H9 (cell line): ENCODE data around the gene UTP25. TPM values are rescaled to one million over a fixed set of nuclear protein-coding genes. Genes with fewer than 3 reads are reported as not detected.

ENCODE experiments used
- DNase-seq: peaks from one replicate; pipeline ENCODE4 v3.0.0-alpha.2; 2017
- H2AFZ ChIP-seq: one replicate; pipeline ENCODE4 v1.6.1; 2013; ENCODE audit warnings: mild to moderate bottlenecking, low read length, control low read depth, moderate library complexity
- H2AK5ac ChIP-seq: 2 replicates; pipeline ENCODE4 v1.6.1; 2013; ENCODE audit warnings: low read length, control low read depth, mixed read lengths; ENCODE audit not compliant: insufficient read length
- H2BK120ac ChIP-seq: one replicate; pipeline ENCODE4 v1.6.1; 2013; ENCODE audit warnings: low read depth, mild to moderate bottlenecking, low read length, control low read depth, inconsistent platforms; ENCODE audit not compliant: poor library complexity, severe bottlenecking
- H2BK12ac ChIP-seq: 2 replicates; pipeline ENCODE4 v1.6.1; 2013; ENCODE audit warnings: low read length, control low read depth, mixed read lengths, low read depth; ENCODE audit not compliant: insufficient read length
- H2BK15ac ChIP-seq: 2 replicates; pipeline ENCODE4 v1.6.1; 2013; ENCODE audit warnings: low read depth, low read length, control low read depth
- H2BK20ac ChIP-seq: one replicate; pipeline ENCODE4 v1.6.1; 2013; ENCODE audit warnings: low read depth, mild to moderate bottlenecking, low read length, control low read depth, inconsistent platforms; ENCODE audit not compliant: poor library complexity, severe bottlenecking
- H2BK5ac ChIP-seq: 2 replicates; pipeline ENCODE4 v1.6.1; 2013; ENCODE audit warnings: low read length, control low read depth, mixed read lengths; ENCODE audit not compliant: insufficient read length
- H3K14ac ChIP-seq: 2 replicates; pipeline ENCODE4 v1.6.1; 2013; ENCODE audit warnings: low read length, control low read depth; ENCODE audit not compliant: insufficient read depth
- H3K18ac ChIP-seq: 2 replicates; pipeline ENCODE4 v1.6.1; 2013; ENCODE audit warnings: low read depth, mild to moderate bottlenecking, mixed read lengths, low read length, control low read depth; ENCODE audit not compliant: insufficient read length
- H3K23ac ChIP-seq: 2 replicates; pipeline ENCODE4 v1.6.1; 2013; ENCODE audit warnings: low read length, control low read depth, mixed read lengths, low read depth; ENCODE audit not compliant: insufficient read length
- H3K23me2 ChIP-seq: 2 replicates; pipeline ENCODE4 v1.6.1; 2013; ENCODE audit warnings: low read depth, mild to moderate bottlenecking, mixed read lengths, low read length, control low read depth; ENCODE audit not compliant: insufficient read length, poor library complexity, severe bottlenecking
- H3K27ac ChIP-seq: 2 replicates; pipeline ENCODE4 v1.5.1; 2013; ENCODE audit warnings: low read length, control low read depth, mixed read lengths, low read depth; ENCODE audit not compliant: insufficient read length
- H3K27me3 ChIP-seq: 2 replicates; pipeline ENCODE4 v1.6.1; 2013; ENCODE audit warnings: low read length, control low read depth, inconsistent platforms; ENCODE audit not compliant: insufficient read depth
- H3K4ac ChIP-seq: 2 replicates; pipeline ENCODE4 v1.6.1; 2013; ENCODE audit warnings: low read depth, mild to moderate bottlenecking, control low read depth, inconsistent platforms, low read length, moderate library complexity
- H3K4me1 ChIP-seq: 2 replicates; pipeline ENCODE4 v1.6.1; 2013; ENCODE audit warnings: low read length, control low read depth, inconsistent platforms; ENCODE audit not compliant: insufficient read depth
- H3K4me2 ChIP-seq: 2 replicates; pipeline ENCODE4 v1.6.1; 2013; ENCODE audit warnings: low read length, control low read depth, mixed read lengths; ENCODE audit not compliant: insufficient read length, insufficient read depth
- H3K56ac ChIP-seq: 2 replicates; pipeline ENCODE4 v1.6.1; 2013; ENCODE audit warnings: low read depth, mild to moderate bottlenecking, mixed read lengths, low read length, control low read depth; ENCODE audit not compliant: insufficient read length
- H3K79me1 ChIP-seq: 2 replicates; pipeline ENCODE4 v1.6.1; 2013; ENCODE audit warnings: low read depth, mild to moderate bottlenecking, moderate library complexity, low read length, control low read depth, inconsistent platforms; ENCODE audit not compliant: insufficient read depth, poor library complexity, severe bottlenecking
- H3K79me2 ChIP-seq: 2 replicates; pipeline ENCODE4 v1.6.1; 2013; ENCODE audit warnings: low read length, control low read depth, inconsistent platforms; ENCODE audit not compliant: insufficient read depth
- H3K9ac ChIP-seq: 2 replicates; pipeline ENCODE4 v1.6.1; 2013; ENCODE audit warnings: low read length, control low read depth, mixed read lengths; ENCODE audit not compliant: insufficient read length; ENCODE audit errors: extremely low read depth
- H3K9me3 ChIP-seq: one replicate; pipeline ENCODE4 v1.6.1; 2013; ENCODE audit warnings: low read depth, low read length, inconsistent platforms; ENCODE audit not compliant: control insufficient read depth
- H3T11ph ChIP-seq: one replicate; pipeline ENCODE4 v1.6.1; 2013; ENCODE audit warnings: mild to moderate bottlenecking, low read length, control low read depth, inconsistent platforms
- H4K20me1 ChIP-seq: one replicate; pipeline ENCODE4 v1.6.1; 2013; ENCODE audit not compliant: control insufficient read depth, insufficient read length, insufficient read depth
- H4K5ac ChIP-seq: 2 replicates; pipeline ENCODE4 v1.6.1; 2013; ENCODE audit warnings: low read depth, mild to moderate bottlenecking, mixed read lengths, low read length, control low read depth; ENCODE audit not compliant: insufficient read length
- H4K8ac ChIP-seq: replicated peaks from 2 replicates; pipeline ENCODE4 v1.6.1; 2013; ENCODE audit warnings: low read length, control low read depth, mixed read lengths, low read depth; ENCODE audit not compliant: insufficient read length
- H4K91ac ChIP-seq: 2 replicates; pipeline ENCODE4 v1.6.1; 2013; ENCODE audit warnings: low read depth, mild to moderate bottlenecking, moderate library complexity, mixed read lengths, low read length, control low read depth; ENCODE audit not compliant: insufficient read length
- H3K27ac Mint-ChIP-seq, 3 experiments: 2 replicates in 2 of 3; 3 replicates in 1 of 3; pipeline ENCODE4 v1.8.0; 2020 to 2021; ENCODE audit warnings: mixed read lengths in 3 of 3, mild to moderate bottlenecking in 1 of 3, moderate library complexity in 1 of 3
- H3K27me3 Mint-ChIP-seq: 2 replicates; pipeline ENCODE4 v1.8.0; 2021; ENCODE audit warnings: low read depth, mild to moderate bottlenecking, moderate library complexity, mixed read lengths
- H3K36me3 Mint-ChIP-seq, 3 experiments: 2 replicates in 2 of 3; 3 replicates in 1 of 3; pipeline ENCODE4 v1.8.0; 2020 to 2021; ENCODE audit warnings: low read depth in 3 of 3, mixed read lengths in 3 of 3; ENCODE audit not compliant: insufficient read depth in 1 of 3
- H3K4me1 Mint-ChIP-seq, 2 experiments: 2 replicates each; pipeline ENCODE4 v1.8.0; 2020; ENCODE audit warnings: mixed read lengths in 2 of 2
- H3K4me3 Mint-ChIP-seq, 2 experiments: 2 replicates in 1 of 2; 3 replicates in 1 of 2; pipeline ENCODE4 v1.8.0; 2020 to 2021; ENCODE audit warnings: mild to moderate bottlenecking in 2 of 2, mixed read lengths in 2 of 2, moderate library complexity in 1 of 2
- H3K9me3 Mint-ChIP-seq, 2 experiments: 2 replicates in 1 of 2; 3 replicates in 1 of 2; pipeline ENCODE4 v1.8.0; 2020; ENCODE audit warnings: mild to moderate bottlenecking in 2 of 2, mixed read lengths in 2 of 2, moderate library complexity in 1 of 2
- WGBS: extraction: QIAGEN DNeasy Blood & Tissue Kit; methylation state at CpG from one replicate; pipeline ENCODE4 v1.1.7; 2013; ENCODE audit warnings: missing lambda C conversion rate, low lambda C conversion rate, mixed read lengths; ENCODE audit not compliant: insufficient read length; ENCODE audit errors: extremely low coverage; 5-methylcytosine and 5-hydroxymethylcytosine counted together
- total RNA-seq: library from RNA; stranded (reverse); gene quantifications from 2 replicates; pipeline ENCODE4 v1.2.1, GENCODE V29; 2021
- TF ChIP-seq, protein P1 (sequence below): fragments of 200-600 bp; sonication (generic); conservative IDR thresholded peaks from 3 replicates; pipeline ENCODE4 v1.8.0; 2021; ENCODE audit warnings: antibody characterized with exemption, mild to moderate bottlenecking

The UTP25 gene
- total RNA-seq, 1 experiment from 2014 or later = 12.9 TPM

DNA sequence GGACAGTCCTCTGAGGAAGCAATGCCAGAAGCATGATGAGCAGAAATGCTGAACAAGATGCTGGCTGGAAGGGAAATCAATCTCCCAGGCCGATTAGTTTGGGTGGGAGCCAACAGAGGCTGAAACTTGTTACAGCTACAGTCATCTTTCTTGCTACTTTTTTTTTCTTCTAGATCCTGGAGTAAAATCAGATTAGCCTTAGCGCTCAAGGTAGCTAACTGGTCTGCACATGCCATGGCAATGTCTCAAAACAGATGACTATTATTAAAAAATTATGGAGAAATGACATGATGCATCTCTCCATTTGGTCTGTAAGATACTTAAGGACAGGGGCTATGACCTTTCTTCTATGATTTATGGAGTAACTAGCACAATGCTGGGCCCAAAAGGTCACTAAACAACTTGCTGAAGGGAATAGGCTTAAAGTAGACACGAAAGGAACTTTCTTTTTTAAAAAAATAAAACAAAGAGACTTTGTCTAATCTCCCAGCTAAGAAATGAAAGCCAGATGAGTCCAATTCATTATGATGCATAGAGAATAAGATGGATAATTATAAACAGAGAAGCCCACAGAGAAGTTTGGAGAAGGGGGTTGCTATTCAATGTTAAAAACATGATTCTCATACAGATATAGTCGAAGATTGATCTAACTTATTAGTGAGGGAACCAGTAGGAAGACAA lies 42.5 kb downstream of the UTP25 start:
- WGBS = no CpG with 5 or more reads among the region's 4 CpGs
- H3K27ac ChIP-seq = no peak overlapping the region
- no peaks in the 10 kb centered on the region for H3K79me1 ChIP-seq
- no peaks in the 10 kb centered on the region for H3K23me2 ChIP-seq
- no peaks in the 10 kb centered on the region for H4K20me1 ChIP-seq
- H2AK5ac ChIP-seq = no peak overlapping the region
- no peak overlapping the region for H2BK15ac ChIP-seq
- no peaks in the 10 kb centered on the region for H3K27me3 ChIP-seq
- no peak overlapping the region for H3K4ac ChIP-seq
- no peak overlapping the region for H4K8ac ChIP-seq
- H2BK20ac ChIP-seq = no peak overlapping the region
- no peak overlapping the region for H2BK5ac ChIP-seq
- Mint-ChIP-seq H3K9me3 (peaks cover 14 to 18% of the 10 kb centered on the region in 2 experiments), H3K4me1 (peaks cover under 1% of the 10 kb centered on the region in 2 experiments), H3K36me3 (peaks cover 4 to 11% (median 8%) of the 10 kb centered on the region in 3 experiments; a peak in 6 of 7 replicates), H3K27ac (no peak overlapping the region), H3K4me3 (no peak overlapping the region), H3K27me3 (peaks cover 6% of the 10 kb centered on the region; the same call in 1 of the 2 replicates)
- H3K4me1 ChIP-seq = no peaks in the 10 kb centered on the region
- H3T11ph ChIP-seq = no peak overlapping the region
- H3K9me3 ChIP-seq = no peaks in the 10 kb centered on the region
- no peak overlapping the region for H4K91ac ChIP-seq
- H3K9ac ChIP-seq = no peak overlapping the region
- H4K5ac ChIP-seq = no peak overlapping the region
- H3K14ac ChIP-seq = no peak overlapping the region
- H3K56ac ChIP-seq = no peak overlapping the region
- no peak overlapping the region for H2BK12ac ChIP-seq
- DNase-seq = no peak
- H3K79me2 ChIP-seq = no peaks in the 10 kb centered on the region
- TF ChIP-seq, protein P1, sequence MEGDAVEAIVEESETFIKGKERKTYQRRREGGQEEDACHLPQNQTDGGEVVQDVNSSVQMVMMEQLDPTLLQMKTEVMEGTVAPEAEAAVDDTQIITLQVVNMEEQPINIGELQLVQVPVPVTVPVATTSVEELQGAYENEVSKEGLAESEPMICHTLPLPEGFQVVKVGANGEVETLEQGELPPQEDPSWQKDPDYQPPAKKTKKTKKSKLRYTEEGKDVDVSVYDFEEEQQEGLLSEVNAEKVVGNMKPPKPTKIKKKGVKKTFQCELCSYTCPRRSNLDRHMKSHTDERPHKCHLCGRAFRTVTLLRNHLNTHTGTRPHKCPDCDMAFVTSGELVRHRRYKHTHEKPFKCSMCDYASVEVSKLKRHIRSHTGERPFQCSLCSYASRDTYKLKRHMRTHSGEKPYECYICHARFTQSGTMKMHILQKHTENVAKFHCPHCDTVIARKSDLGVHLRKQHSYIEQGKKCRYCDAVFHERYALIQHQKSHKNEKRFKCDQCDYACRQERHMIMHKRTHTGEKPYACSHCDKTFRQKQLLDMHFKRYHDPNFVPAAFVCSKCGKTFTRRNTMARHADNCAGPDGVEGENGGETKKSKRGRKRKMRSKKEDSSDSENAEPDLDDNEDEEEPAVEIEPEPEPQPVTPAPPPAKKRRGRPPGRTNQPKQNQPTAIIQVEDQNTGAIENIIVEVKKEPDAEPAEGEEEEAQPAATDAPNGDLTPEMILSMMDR = no peak
- no peak overlapping the region for H3K18ac ChIP-seq
- no peak overlapping the region for H3K4me2 ChIP-seq
- no peak overlapping the region for H3K23ac ChIP-seq
- H2AFZ ChIP-seq = no peak overlapping the region
- no peak overlapping the region for H2BK120ac ChIP-seq
